PC-9 (cell line): ENCODE data around the gene BTRC. TPM values are rescaled to one million over a fixed set of nuclear protein-coding genes. Genes with fewer than 3 reads are reported as not detected.
A peak's percentile ranks its signal among the peaks of the same experiment; 100 is the strongest.

ENCODE experiments used
- BruUV-seq: library from RNA; stranded (reverse); fragments of 400-500 nt; replicated peaks from 2 replicates; lab custom pipeline; 2021; lab: Mats Ljungman, UMichigan
- CTCF ChIA-PET: fragments of 300-600 bp; sonication (Branson Sonifier 250); formaldehyde crosslinking; loops from one replicate; lab custom pipeline; 2022; ENCODE audit warnings: antibody characterized with exemption; lab: Charles Lee
- POLR2A ChIA-PET: fragments of 300-600 bp; sonication (Branson Sonifier 250); formaldehyde crosslinking; loops from one replicate; lab custom pipeline; 2022; ENCODE audit warnings: antibody characterized with exemption; ENCODE audit not compliant: unreplicated experiment; lab: Charles Lee
- DNase-seq, 2 experiments: peaks; one replicate each; pipeline versions ENCODE4 v3.0.0 to v3.0.0-alpha.2; 2015 to 2022; ENCODE audit warnings: mixed read lengths in 1 of 2
- H2AFZ ChIP-seq: fragments of 200-600 bp; sonication (generic); 2 replicates; pipeline ENCODE4 v1.8.1; 2017; ENCODE audit warnings: antibody characterized with exemption
- H3F3A ChIP-seq: fragments of 200-600 bp; sonication (generic); 2 replicates; pipeline ENCODE4 v1.8.1; 2017; ENCODE audit warnings: antibody characterized with exemption, mild to moderate bottlenecking, low read depth; ENCODE audit not compliant: insufficient read depth
- H3K27ac ChIP-seq: fragments of 200-600 bp; sonication (generic); 2 replicates; pipeline ENCODE4 v1.6.1; 2016; ENCODE audit warnings: mixed run types
- H3K27me3 ChIP-seq: fragments of 200-600 bp; sonication (generic); 2 replicates; pipeline ENCODE4 v1.6.1; 2016; ENCODE audit warnings: low read depth, mixed run types; ENCODE audit not compliant: insufficient read depth
- H3K36me3 ChIP-seq: fragments of 200-600 bp; sonication (generic); 2 replicates; pipeline ENCODE4 v1.6.1; 2016; ENCODE audit warnings: low read depth, mixed run types
- H3K4me1 ChIP-seq: fragments of 200-600 bp; sonication (generic); replicated peaks from 2 replicates; pipeline ENCODE4 v1.6.1; 2016; ENCODE audit warnings: mixed run types; ENCODE audit not compliant: insufficient read depth
- H3K4me2 ChIP-seq: fragments of 200-600 bp; sonication (generic); 2 replicates; pipeline ENCODE4 v1.6.1; 2017; ENCODE audit warnings: mixed run types
- H3K4me3 ChIP-seq: fragments of 200-600 bp; sonication (generic); 2 replicates; pipeline ENCODE4 v1.6.1; 2016; ENCODE audit warnings: mixed run types
- H3K79me2 ChIP-seq: fragments of 200-600 bp; sonication (generic); 2 replicates; pipeline ENCODE4 v1.6.1; 2017; ENCODE audit warnings: low read depth, mixed run types
- H3K9me2 ChIP-seq: fragments of 200-600 bp; sonication (generic); 2 replicates; pipeline ENCODE4 v1.8.1; 2017; ENCODE audit warnings: mild to moderate bottlenecking; ENCODE audit not compliant: insufficient read depth
- H3K9me3 ChIP-seq: fragments of 200-600 bp; sonication (generic); 2 replicates; pipeline ENCODE4 v1.8.1; 2016; ENCODE audit warnings: low read depth; ENCODE audit not compliant: insufficient read depth
- H4K20me1 ChIP-seq: fragments of 200-600 bp; sonication (generic); 2 replicates; pipeline ENCODE4 v1.8.1; 2017; ENCODE audit not compliant: insufficient read depth
- EZH2 ChIP-seq: fragments of 200-600 bp; sonication (generic); IDR thresholded peaks from 2 replicates; pipeline ENCODE4 v1.8.0; 2017; ENCODE audit warnings: antibody characterized with exemption, low read depth
- intact Hi-C: fragments of 100-400 bp; cut with micrococcal nuclease; formaldehyde crosslinking; loops from one replicate; pipeline ENCODE4 v1.10.0; 2022; ENCODE audit not compliant: unreplicated experiment
- total RNA-seq: library from RNA; stranded (reverse); gene quantifications from 2 replicates; pipeline ENCODE4 v1.2.3, GENCODE V29; 2021
- TF ChIP-seq, protein P1 (sequence below): fragments of 200-600 bp; sonication (generic); conservative IDR thresholded peaks from 2 replicates; pipeline ENCODE4 v1.6.1; 2017; ENCODE audit warnings: mixed run types, antibody characterized with exemption, mild to moderate bottlenecking, moderate library complexity

The BTRC gene
- total RNA-seq, 1 experiment from 2014 or later, result 15.6 TPM

DNA sequence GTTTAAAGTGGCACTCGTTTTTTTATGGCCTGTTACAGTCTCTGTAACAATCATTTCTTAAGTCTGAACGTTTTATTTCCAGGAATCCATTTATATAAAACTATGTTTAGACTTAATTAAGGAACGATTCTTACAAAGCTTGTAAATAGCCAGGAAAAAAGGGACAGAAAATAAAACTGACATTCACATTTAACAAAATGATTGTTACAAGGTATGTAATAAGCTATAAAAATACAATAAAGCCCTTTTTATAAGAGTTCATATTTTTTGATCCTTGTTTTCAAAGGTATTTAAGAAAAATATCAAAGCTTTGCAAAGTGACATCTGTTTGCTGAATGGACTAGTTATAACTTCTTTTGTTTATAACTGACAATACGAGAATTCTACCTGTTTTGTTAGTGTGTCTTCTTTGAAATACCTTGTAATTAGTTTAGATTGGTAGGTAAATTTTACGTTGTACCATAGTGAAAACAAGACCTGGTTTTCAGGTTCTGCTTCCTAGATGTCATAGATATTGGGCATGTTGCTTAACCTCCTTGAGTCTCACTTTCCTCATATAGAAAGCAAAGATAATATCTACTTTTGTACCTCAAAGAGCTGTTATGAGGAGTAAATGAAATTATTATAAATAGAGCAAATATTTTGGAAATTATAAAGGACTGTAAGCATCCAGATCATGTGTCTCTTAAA is 25.8 kb downstream of the BTRC start:
- BruUV-seq, result no TSS peak
- Histone ChIP-seq H3K9me3 (no peaks in the 10 kb centered on the region), H3F3A (no peaks in the 10 kb centered on the region), H3K79me2 (no peaks in the 10 kb centered on the region), H3K27me3 (no peaks in the 10 kb centered on the region), H4K20me1 (no peaks in the 10 kb centered on the region; the same call in 1 of the 2 replicates), H3K4me2 (peak overlapping the region; percentile 13; the same call in 1 of the 2 replicates), H3K4me1 (peaks cover 13% of the 10 kb centered on the region), H2AFZ (no peak overlapping the region), H3K27ac (peak overlapping the region; percentile 68), H3K36me3 (no peaks in the 10 kb centered on the region), H3K9me2 (no peaks in the 10 kb centered on the region), H3K4me3 (no peak overlapping the region)
- intact Hi-C loops, result no loop called here
- CTCF ChIA-PET, result interaction anchor here (0.5 kb wide), 1 partner anchor 87 kb away, joined by 3 read pairs; no protein-coding TSS in a partner anchor
- POLR2A ChIA-PET, result no interaction called here
- DNase-seq, result peak in 1 of 2 experiments; percentile 58
- TF ChIP-seq, protein P1, sequence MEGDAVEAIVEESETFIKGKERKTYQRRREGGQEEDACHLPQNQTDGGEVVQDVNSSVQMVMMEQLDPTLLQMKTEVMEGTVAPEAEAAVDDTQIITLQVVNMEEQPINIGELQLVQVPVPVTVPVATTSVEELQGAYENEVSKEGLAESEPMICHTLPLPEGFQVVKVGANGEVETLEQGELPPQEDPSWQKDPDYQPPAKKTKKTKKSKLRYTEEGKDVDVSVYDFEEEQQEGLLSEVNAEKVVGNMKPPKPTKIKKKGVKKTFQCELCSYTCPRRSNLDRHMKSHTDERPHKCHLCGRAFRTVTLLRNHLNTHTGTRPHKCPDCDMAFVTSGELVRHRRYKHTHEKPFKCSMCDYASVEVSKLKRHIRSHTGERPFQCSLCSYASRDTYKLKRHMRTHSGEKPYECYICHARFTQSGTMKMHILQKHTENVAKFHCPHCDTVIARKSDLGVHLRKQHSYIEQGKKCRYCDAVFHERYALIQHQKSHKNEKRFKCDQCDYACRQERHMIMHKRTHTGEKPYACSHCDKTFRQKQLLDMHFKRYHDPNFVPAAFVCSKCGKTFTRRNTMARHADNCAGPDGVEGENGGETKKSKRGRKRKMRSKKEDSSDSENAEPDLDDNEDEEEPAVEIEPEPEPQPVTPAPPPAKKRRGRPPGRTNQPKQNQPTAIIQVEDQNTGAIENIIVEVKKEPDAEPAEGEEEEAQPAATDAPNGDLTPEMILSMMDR, result no peak
- no peak for TF ChIP-seq EZH2

DNA sequence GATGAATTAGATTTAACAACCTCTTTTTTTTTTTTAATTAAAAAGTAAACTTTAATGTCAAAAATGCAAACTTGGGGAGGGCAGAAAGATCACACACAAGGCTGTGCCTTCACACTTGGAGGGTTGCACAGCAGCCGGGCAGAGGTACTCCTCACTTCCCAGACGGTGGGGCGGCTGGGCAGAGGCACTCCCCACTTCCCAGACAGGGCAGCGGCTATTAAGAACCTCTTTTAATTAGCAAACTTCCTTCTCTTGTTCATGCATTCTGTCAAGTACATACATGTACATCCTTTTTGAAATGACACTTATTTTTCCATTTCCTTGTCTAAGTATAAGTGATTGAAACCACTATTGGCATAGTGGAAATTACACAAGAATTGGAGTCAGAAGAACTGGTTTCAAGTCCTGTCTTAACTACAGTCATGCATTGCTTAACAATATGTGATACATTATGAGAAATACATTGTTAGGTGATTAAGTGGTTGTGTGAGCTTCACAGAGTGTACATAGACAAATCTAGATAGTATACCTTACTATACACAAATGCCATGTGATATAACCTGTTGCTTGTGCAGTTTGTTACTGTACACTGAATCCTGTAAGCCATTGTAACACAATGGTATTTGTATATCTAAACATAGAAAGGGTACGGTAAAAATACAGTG is 26.5 kb downstream of the BTRC start:
- Histone ChIP-seq H3K27ac (peak overlapping the region; percentile 68), H3K4me1 (peaks cover 13% of the 10 kb centered on the region), H3K9me3 (no peaks in the 10 kb centered on the region), H3K36me3 (no peaks in the 10 kb centered on the region), H3K79me2 (no peaks in the 10 kb centered on the region), H3K4me2 (peak overlapping the region; percentile 13; the same call in 1 of the 2 replicates), H3F3A (no peaks in the 10 kb centered on the region), H3K27me3 (no peaks in the 10 kb centered on the region), H3K4me3 (no peak overlapping the region), H2AFZ (no peak overlapping the region), H3K9me2 (no peaks in the 10 kb centered on the region), H4K20me1 (no peaks in the 10 kb centered on the region; the same call in 1 of the 2 replicates)
- ChIA-PET POLR2A (no interaction called here), CTCF (no interaction called here)
- no TSS peak for BruUV-seq
- intact Hi-C loops, result no loop called here
- TF ChIP-seq, protein P1, result no peak
- TF ChIP-seq EZH2, result no peak
- DNase-seq, result peak in 1 of 2 experiments; percentile 84

DNA sequence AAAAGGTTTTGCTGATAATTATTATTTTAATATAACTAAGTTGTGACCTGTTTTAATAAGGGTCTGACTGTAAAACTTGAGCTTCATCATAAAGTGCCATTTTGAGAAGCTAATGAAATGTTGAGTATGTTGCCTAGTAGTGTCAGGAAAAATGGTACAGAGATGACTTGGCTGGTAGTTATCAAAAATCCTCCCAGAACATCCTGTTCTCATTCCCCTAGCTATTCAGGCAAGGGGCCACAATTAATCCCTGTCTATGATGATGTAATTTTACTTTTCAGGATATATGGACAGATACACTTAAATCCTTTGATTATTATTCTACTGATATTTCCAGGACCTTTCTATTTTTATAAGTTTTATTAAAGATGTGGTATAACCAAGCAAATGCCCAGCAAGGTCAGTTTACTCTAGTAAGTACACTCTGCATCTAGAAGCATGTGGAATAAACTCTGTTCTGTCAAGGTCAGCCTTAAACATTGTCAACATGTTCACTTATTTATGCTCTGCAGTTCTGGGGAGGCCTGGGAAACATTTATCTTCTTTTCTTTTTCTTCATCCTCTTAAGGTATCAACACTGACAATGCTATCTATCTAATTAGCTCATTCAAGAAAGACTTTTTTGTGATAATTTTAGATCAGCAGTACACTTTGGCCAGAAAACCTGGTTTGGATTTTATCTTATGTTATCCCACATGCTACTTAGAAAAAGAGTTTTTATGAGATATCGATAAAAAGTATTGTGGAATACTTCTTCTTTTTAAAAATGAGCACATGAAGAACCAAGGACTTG is 32.1 kb downstream of the BTRC start:
- Histone ChIP-seq H3K4me3 (no peak overlapping the region), H3K4me1 (no peaks in the 10 kb centered on the region), H2AFZ (no peak overlapping the region), H3K9me2 (no peaks in the 10 kb centered on the region), H3K79me2 (no peaks in the 10 kb centered on the region), H3F3A (no peaks in the 10 kb centered on the region), H3K4me2 (no peak overlapping the region), H3K9me3 (no peaks in the 10 kb centered on the region), H4K20me1 (no peaks in the 10 kb centered on the region; the same call in 1 of the 2 replicates), H3K27me3 (no peaks in the 10 kb centered on the region), H3K27ac (no peak overlapping the region), H3K36me3 (no peaks in the 10 kb centered on the region)
- no TSS peak for BruUV-seq
- no peak for DNase-seq
- POLR2A ChIA-PET, result interaction anchor here (0.6 kb wide), 1 partner anchor 216 kb away, joined by 5 read pairs; no protein-coding TSS in a partner anchor
- intact Hi-C loops, result no loop called here
- TF ChIP-seq, protein P1, result no peak
- TF ChIP-seq EZH2, result no peak
- CTCF ChIA-PET, result no interaction called here
